ENCODE results near the gene SCYL1.

- no peak for TF ChIP-seq TAF1 (IDR thresholded peaks at IDR 0.05; ENCODE audit: borderline replicate concordance, insufficient read depth, low read length)
- TF ChIP-seq POLR2AphosphoS5 (IDR thresholded peaks at IDR 0.05; ENCODE audit: low read depth, low read length): no peak
- no peak for TF ChIP-seq REST (IDR thresholded peaks at IDR 0.05; ENCODE audit: insufficient read depth in 1 of 2, low read depth in 2 of 2, low read length in 2 of 2)
- no peak for TF ChIP-seq SIN3A (IDR thresholded peaks at IDR 0.05; ENCODE audit: borderline replicate concordance, insufficient read depth, low read length)
Observed at GRCh38 chr11:65498727-65498976, 26.2 kb upstream of the SCYL1 start.

All from PFSK-1 (cell line).